Vagina (tissue), 2 donors: ENCODE results near the gene ADAMTS7. TPM values are rescaled to one million over a fixed set of nuclear protein-coding genes. Genes with fewer than 3 reads are reported as not detected.
"Not testable (repeated sequence)": the region's sequence is repeated elsewhere in the genome, so short reads cannot be mapped to it uniquely, and the experiment has no call there.

Experiments used
- DNase-seq, 2 donors: peaks; one replicate each; pipeline ENCODE4 v3.0.0-alpha.2; 2017; ENCODE audit errors: extremely low spot score in 2 of 2
- H3K27ac ChIP-seq: fragments of 200-600 bp; sonication (generic); one replicate; pipeline ENCODE4 v1.5.1; 2019
- H3K27me3 ChIP-seq: fragments of 200-600 bp; sonication (generic); one replicate; pipeline ENCODE4 v1.5.1; 2019
- H3K36me3 ChIP-seq, 2 donors: fragments of 200-600 bp; sonication (generic); one replicate each; pipeline ENCODE4 v1.5.1; 2017 to 2019
- H3K4me1 ChIP-seq: fragments of 200-600 bp; sonication (generic); one replicate; pipeline ENCODE4 v1.5.1; 2019
- H3K4me3 ChIP-seq, 2 donors: fragments of 200-600 bp; sonication (generic); 1 replicate in 1 of 2; 2 replicates in 1 of 2; pipeline ENCODE4 v1.5.1; 2016 to 2019
- H3K9me3 ChIP-seq: fragments of 200-600 bp; sonication (generic); one replicate; pipeline ENCODE4 v1.5.1; 2019
- CTCF ChIP-seq, 3 experiments: fragments of 450-650 bp in 2 of 3; fragments of 200-600 bp in 1 of 3; sonication (generic) in 1 of 3; IDR thresholded peaks; one replicate each; pipeline ENCODE4 v1.5.1; 2017 to 2019; ENCODE audit warnings: antibody characterized with exemption in 3 of 3, mild to moderate bottlenecking in 2 of 3, moderate library complexity in 2 of 3
- POLR2A ChIP-seq, 2 donors: fragments of 450-650 bp; IDR thresholded peaks; one replicate each; pipeline ENCODE4 v1.6.1; 2017; ENCODE audit warnings: antibody characterized with exemption in 2 of 2, mild to moderate bottlenecking in 2 of 2, moderate library complexity in 2 of 2
- POLR2AphosphoS5 ChIP-seq, 2 donors: sonication (generic); formaldehyde crosslinking; IDR thresholded peaks; one replicate each; pipeline ENCODE4 v1.9.0; 2017; ENCODE audit warnings: antibody characterized with exemption in 2 of 2, mild to moderate bottlenecking in 2 of 2, low read depth in 1 of 2; ENCODE audit not compliant: insufficient read depth in 1 of 2
- intact Hi-C: fragments of 100-400 bp; cut with DNase I; formaldehyde crosslinking; loops from one replicate; pipeline ENCODE4 v1.15.1; 2023
- total RNA-seq: library from RNA; depleted of rRNA; stranded (reverse); fragments of >200 nt; gene quantifications from one replicate; pipeline ENCODE4 v1.2.3, GENCODE V29; 2016

Gene ADAMTS7
- total RNA-seq, 1 donor from 2014 or later: 2.5 TPM

GRCh38 chr15:78841891-78842290 is 30.6 kb upstream of the ADAMTS7 start:
- Histone ChIP-seq H3K27ac (no peak overlapping the region), H3K27me3 (no peaks in the 10 kb centered on the region), H3K4me3 (no peak overlapping the region), H3K4me1 (peaks cover 5% of the 10 kb centered on the region), H3K36me3 (no peaks in the 10 kb centered on the region), H3K9me3 (no peaks in the 10 kb centered on the region)
- no peak for TF ChIP-seq CTCF (IDR thresholded peaks at IDR 0.05)
- no peak for TF ChIP-seq POLR2AphosphoS5 (IDR thresholded peaks at IDR 0.05; ENCODE audit: insufficient read depth in 1 of 2, low read depth in 1 of 2)
- no peak for TF ChIP-seq POLR2A (IDR thresholded peaks at IDR 0.05)
- DNase-seq: no peak
- intact Hi-C loops: no loop called here

GRCh38 chr15:78841376-78841706 is 30.1 kb upstream of the ADAMTS7 start:
- TF ChIP-seq CTCF (IDR thresholded peaks at IDR 0.05) (no peak), POLR2A (IDR thresholded peaks at IDR 0.05) (no peak), POLR2AphosphoS5 (IDR thresholded peaks at IDR 0.05; ENCODE audit: insufficient read depth in 1 of 2, low read depth in 1 of 2) (no peak)
- H3K36me3 ChIP-seq: no peaks in the 10 kb centered on the region
- H3K27ac ChIP-seq: no peak overlapping the region
- no peak for DNase-seq
- no peak overlapping the region for H3K4me3 ChIP-seq
- intact Hi-C loops: no loop called here
- no peaks in the 10 kb centered on the region for H3K9me3 ChIP-seq
- H3K4me1 ChIP-seq: peaks cover 5% of the 10 kb centered on the region
- no peaks in the 10 kb centered on the region for H3K27me3 ChIP-seq

GRCh38 chr15:78840661-78841375 is 29.6 kb upstream of the ADAMTS7 start:
- no peaks in the 10 kb centered on the region for H3K9me3 ChIP-seq
- intact Hi-C loops: no loop called here
- H3K4me3 ChIP-seq: no peak overlapping the region
- H3K4me1 ChIP-seq: peaks cover 5% of the 10 kb centered on the region
- no peak overlapping the region for H3K27ac ChIP-seq
- no peaks in the 10 kb centered on the region for H3K36me3 ChIP-seq
- TF ChIP-seq CTCF (IDR thresholded peaks at IDR 0.05): no peak
- TF ChIP-seq POLR2AphosphoS5 (IDR thresholded peaks at IDR 0.05; ENCODE audit: insufficient read depth in 1 of 2, low read depth in 1 of 2): no peak
- TF ChIP-seq POLR2A (IDR thresholded peaks at IDR 0.05): no peak
- no peak for DNase-seq
- H3K27me3 ChIP-seq: no peaks in the 10 kb centered on the region

DNA sequence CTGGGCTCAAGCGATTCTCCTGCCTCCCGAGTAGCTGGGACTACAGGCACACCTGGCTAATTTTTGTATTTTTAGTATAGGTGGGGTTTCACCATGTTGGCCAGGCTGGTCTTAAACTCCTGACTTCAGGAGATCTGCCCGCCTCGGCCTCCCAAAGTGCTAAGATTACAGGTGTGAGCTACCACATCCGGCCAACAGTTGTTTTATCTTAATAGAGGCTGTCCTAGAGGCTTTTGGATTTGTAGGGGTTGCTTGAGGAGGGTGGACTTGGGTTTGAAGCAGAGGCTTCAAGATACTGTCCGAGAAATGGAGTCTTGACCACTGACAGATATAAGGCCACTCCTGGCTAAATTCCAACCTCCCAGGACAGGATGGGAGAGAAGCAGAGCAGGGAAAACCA is 27.9 kb upstream of the ADAMTS7 start:
- H3K36me3 ChIP-seq, H3K4me3 ChIP-seq, H3K9me3 ChIP-seq, H3K27me3 ChIP-seq, DNase-seq, H3K4me1 ChIP-seq, intact Hi-C loops, H3K27ac ChIP-seq: not testable (repeated sequence)

DNA sequence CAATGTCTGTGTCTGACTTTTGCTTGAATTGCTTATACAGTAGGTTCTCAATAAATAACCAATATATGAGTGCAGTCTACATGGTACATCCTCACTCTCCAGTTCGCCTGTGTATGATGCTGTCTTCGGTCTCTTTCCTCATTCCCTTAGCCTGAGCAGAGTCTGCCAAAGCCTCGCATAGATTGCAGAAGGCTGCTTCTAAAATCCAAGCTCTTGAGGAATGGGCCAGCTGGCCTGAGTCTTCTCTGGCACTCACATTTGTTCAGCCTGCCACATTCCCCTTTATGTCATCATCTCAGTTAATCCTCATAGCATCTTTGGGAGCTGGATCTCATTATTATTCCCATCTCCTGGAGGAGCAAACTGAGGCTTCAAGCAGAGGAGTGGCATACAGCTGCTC is 27.2 kb upstream of the ADAMTS7 start:
- no peak for DNase-seq
- intact Hi-C loops: no loop called here
- no peak overlapping the region for H3K27ac ChIP-seq
- H3K4me3 ChIP-seq: no peak overlapping the region
- H3K4me1 ChIP-seq: peaks cover 5% of the 10 kb centered on the region
- H3K27me3 ChIP-seq: no peaks in the 10 kb centered on the region
- TF ChIP-seq POLR2A (IDR thresholded peaks at IDR 0.05) (no peak), POLR2AphosphoS5 (IDR thresholded peaks at IDR 0.05; ENCODE audit: insufficient read depth in 1 of 2, low read depth in 1 of 2) (no peak), CTCF (IDR thresholded peaks at IDR 0.05) (no peak)
- H3K36me3 ChIP-seq: no peaks in the 10 kb centered on the region
- H3K9me3 ChIP-seq: no peaks in the 10 kb centered on the region
